Testis (tissue), 3 donors: ENCODE measurements around the gene ADCY2. TPM values are rescaled to one million over a fixed set of nuclear protein-coding genes. Genes with fewer than 3 reads are reported as not detected.

Experiments
- DNase-seq: peaks from one replicate; pipeline ENCODE4 v3.0.0-alpha.2; 2019
- H3K27ac ChIP-seq, 2 donors: fragments of 200-600 bp; sonication (generic); one replicate each; pipeline ENCODE4 v1.5.1; 2019
- H3K27me3 ChIP-seq: fragments of 200-600 bp; sonication (generic); one replicate; pipeline ENCODE4 v1.5.1; 2019
- H3K36me3 ChIP-seq: fragments of 200-600 bp; sonication (generic); one replicate; pipeline ENCODE4 v1.5.1; 2017; ENCODE audit warnings: low read depth; ENCODE audit errors: missing control alignments
- H3K4me1 ChIP-seq: fragments of 200-600 bp; sonication (generic); one replicate; pipeline ENCODE4 v1.5.1; 2019
- H3K4me3 ChIP-seq, 2 donors: fragments of 200-600 bp; sonication (generic); one replicate each; pipeline ENCODE4 v1.5.1; 2017 to 2019
- H3K9me3 ChIP-seq: fragments of 200-600 bp; sonication (generic); one replicate; pipeline ENCODE4 v1.5.1; 2017
- POLR2A ChIP-seq: fragments of 450-650 bp; IDR thresholded peaks from one replicate; pipeline ENCODE4 v1.6.1; 2017; ENCODE audit warnings: antibody characterized with exemption, mild to moderate bottlenecking, moderate library complexity
- WGBS, 2 donors: methylation state at CpG; one replicate each; pipeline ENCODE4 v1.1.5; 2018; 5-methylcytosine and 5-hydroxymethylcytosine counted together
- intact Hi-C: fragments of 100-400 bp; cut with DNase I; formaldehyde crosslinking; loops from one replicate; pipeline ENCODE4 v1.15.1; 2023; ENCODE audit warnings: low total_unique reads
- polyA plus RNA-seq: library from polyadenylated mRNA; stranded (reverse); fragments of 350-450 nt; fragmentation: Illumina TruSeq; extraction: RNeasy Lipid Tissue Mini Kit (QIAGEN cat#74804); gene quantifications from one replicate; pipeline ENCODE4 v1.2.3, GENCODE V29; 2014; ENCODE audit warnings: low read depth, low replicate concordance; ENCODE audit not compliant: insufficient read depth
- total RNA-seq, 2 donors: library from RNA; depleted of rRNA; stranded (reverse); fragments of >200 nt; gene quantifications; one replicate each; pipeline ENCODE4 v1.2.3, GENCODE V29; 2016
- TF ChIP-seq, protein P1 (sequence below), 3 experiments: fragments of 450-650 bp in 2 of 3; fragments of 200-600 bp in 1 of 3; sonication (generic) in 1 of 3; IDR thresholded peaks; one replicate each; pipeline ENCODE4 v1.5.1; 2016 to 2019; ENCODE audit warnings: antibody characterized with exemption in 3 of 3, mild to moderate bottlenecking in 2 of 3, moderate library complexity in 1 of 3

Gene ADCY2
- total and polyA plus RNA-seq, 3 donors from 2014 or later, result 9.4 to 18.5 (median 10.5) TPM

DNA sequence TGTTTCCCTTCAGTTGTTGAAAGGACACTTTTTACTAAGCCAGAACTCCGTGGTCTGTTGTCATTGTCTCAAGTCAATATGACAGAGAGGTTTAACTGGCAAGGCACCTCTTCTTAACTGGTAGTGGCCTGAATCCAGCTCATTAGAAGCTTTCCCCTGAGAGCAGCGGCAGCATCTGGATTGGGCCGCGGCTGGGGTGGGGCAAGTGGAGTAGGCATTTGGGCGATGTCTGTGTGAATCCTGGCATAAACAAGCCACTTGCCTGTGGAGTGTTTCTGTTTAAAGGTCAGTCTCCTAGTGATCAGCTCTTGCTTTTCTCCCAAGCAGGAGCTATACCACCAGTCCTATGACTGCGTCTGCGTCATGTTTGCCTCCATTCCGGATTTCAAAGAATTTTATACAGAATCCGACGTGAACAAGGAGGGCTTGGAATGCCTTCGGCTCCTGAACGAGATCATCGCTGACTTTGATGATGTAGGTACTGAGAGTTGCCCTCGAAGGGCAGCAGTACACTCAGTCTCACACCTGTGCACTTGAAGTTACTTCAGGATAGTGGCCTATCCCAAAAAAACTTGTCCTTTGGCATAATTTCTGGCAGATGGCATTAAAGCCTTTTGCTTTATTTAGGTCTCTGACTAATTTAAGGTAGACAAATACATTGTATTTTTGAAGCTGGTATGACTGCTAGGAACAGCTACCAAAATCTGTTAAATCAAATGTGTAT is 406.1 kb downstream of the ADCY2 start:
- no peak overlapping the region for H3K27ac ChIP-seq
- intact Hi-C loops, result no loop called here
- TF ChIP-seq, protein P1, sequence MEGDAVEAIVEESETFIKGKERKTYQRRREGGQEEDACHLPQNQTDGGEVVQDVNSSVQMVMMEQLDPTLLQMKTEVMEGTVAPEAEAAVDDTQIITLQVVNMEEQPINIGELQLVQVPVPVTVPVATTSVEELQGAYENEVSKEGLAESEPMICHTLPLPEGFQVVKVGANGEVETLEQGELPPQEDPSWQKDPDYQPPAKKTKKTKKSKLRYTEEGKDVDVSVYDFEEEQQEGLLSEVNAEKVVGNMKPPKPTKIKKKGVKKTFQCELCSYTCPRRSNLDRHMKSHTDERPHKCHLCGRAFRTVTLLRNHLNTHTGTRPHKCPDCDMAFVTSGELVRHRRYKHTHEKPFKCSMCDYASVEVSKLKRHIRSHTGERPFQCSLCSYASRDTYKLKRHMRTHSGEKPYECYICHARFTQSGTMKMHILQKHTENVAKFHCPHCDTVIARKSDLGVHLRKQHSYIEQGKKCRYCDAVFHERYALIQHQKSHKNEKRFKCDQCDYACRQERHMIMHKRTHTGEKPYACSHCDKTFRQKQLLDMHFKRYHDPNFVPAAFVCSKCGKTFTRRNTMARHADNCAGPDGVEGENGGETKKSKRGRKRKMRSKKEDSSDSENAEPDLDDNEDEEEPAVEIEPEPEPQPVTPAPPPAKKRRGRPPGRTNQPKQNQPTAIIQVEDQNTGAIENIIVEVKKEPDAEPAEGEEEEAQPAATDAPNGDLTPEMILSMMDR (IDR thresholded peaks at IDR 0.05), result no peak
- no peak for TF ChIP-seq POLR2A

DNA sequence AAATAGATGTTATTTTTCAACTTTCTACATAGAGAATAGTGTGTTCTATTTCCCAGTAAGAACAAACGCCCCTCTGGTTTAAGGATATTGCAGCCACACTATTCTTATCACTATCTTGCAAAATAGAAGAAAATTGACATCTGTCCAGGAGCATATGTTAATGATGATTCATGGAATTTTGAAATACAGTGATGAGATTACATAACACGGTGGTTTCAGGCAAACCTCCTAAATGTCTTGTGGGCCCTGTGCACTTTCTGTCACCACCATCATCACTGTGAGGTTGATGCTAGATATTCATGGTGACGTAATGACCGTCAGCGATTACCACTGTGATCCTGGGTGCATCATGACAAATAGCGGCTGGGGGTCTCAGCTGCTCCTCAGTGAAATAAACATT is 406.9 kb downstream of the ADCY2 start:
- intact Hi-C loops, result no loop called here
- Histone ChIP-seq H3K27ac (no peak overlapping the region), H3K4me3 (no peak overlapping the region), H3K36me3 (no peaks in the 10 kb centered on the region), H3K4me1 (no peaks in the 10 kb centered on the region), H3K27me3 (no peaks in the 10 kb centered on the region), H3K9me3 (no peaks in the 10 kb centered on the region)
- no peak for TF ChIP-seq POLR2A
- TF ChIP-seq, protein P1 (IDR thresholded peaks at IDR 0.05), result no peak
- WGBS, 2 donors, result 83 to 94% methylated on average over 6 of the region's 6 CpGs
- DNase-seq, result no peak

More for the DNA sequence above, 406.1 kb downstream of the ADCY2 start:
- H3K27me3 ChIP-seq, result no peaks in the 10 kb centered on the region
- no peak for DNase-seq
- H3K9me3 ChIP-seq, result no peaks in the 10 kb centered on the region
- H3K4me3 ChIP-seq, result no peak overlapping the region
- WGBS, 2 donors, result 91 to 94% methylated on average over 14 of the region's 14 CpGs
- H3K36me3 ChIP-seq, result no peaks in the 10 kb centered on the region
- H3K4me1 ChIP-seq, result no peaks in the 10 kb centered on the region

DNA sequence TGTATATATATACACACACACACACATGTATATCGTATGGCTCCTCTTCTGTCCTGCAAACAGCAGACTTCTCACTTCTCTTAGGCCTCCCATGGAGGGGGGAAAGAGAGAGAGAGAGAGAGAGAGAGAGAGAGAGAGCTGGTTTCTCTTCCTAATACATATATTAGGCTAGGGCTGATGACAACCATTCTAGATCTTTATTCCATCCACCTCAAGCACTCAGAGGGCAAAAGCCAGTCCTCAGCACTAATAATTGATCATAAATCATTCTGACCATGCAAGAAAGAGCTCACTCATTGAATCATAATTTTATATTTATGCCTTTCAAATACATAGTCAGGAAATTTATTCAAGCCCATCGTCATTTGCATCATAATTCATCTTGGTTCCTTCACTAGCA is 408.0 kb downstream of the ADCY2 start:
- 83% methylated on average over 2 of the region's 2 CpGs for WGBS, 2 donors
- intact Hi-C loops, result no loop called here
- Histone ChIP-seq H3K9me3 (no peaks in the 10 kb centered on the region), H3K36me3 (no peaks in the 10 kb centered on the region), H3K27ac (no peak overlapping the region), H3K4me1 (no peaks in the 10 kb centered on the region), H3K4me3 (no peak overlapping the region), H3K27me3 (no peaks in the 10 kb centered on the region)
- DNase-seq, result no peak
- no peak for TF ChIP-seq POLR2A
- TF ChIP-seq, protein P1 (IDR thresholded peaks at IDR 0.05), result no peak

DNA sequence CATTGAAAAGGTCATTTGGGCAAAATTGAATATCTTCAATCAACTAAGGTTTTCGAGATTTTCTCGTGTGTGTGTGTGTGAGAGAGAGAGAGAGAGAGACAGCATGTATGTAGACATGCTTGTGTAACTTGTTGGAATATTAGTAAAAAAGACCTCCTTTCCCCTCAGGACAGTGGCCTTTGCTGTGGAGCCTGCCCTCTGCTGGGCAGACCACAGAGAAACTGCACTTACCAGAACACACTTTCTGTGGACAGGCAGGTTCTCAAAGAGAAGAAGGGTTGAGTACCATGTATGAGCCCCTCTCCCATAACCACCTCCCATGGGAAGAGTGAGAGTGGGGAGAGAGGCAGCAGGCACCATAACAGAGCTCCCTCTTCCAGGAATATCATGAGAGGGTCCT is 409.4 kb downstream of the ADCY2 start:
- no peak for TF ChIP-seq POLR2A
- TF ChIP-seq, protein P1 (IDR thresholded peaks at IDR 0.05), result no peak
- 92 to 95% methylated on average over 2 of the region's 2 CpGs for WGBS, 2 donors
- DNase-seq, result peak; percentile 10

DNA sequence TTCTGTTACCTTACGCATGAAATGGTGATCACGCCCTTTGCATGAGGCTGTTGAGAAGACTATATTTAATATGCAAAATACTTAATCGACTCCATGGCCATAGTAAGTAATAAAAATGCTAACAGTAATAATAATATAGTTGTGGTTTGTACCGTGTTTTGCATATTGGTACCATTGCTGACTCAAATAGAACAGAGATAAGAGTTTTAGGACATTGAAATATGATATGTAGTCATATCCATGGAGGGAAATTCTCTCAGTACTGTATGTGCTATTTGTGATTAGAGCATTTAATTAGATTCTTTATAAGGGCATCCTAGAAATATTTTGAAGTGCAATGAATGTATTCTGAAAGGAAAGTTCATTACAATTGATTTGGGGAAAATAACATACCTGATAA is 413.1 kb downstream of the ADCY2 start:
- Histone ChIP-seq H3K27ac (no peak overlapping the region), H3K4me1 (no peaks in the 10 kb centered on the region), H3K36me3 (no peaks in the 10 kb centered on the region), H3K9me3 (no peaks in the 10 kb centered on the region), H3K27me3 (no peaks in the 10 kb centered on the region), H3K4me3 (no peak overlapping the region)
- no peak for TF ChIP-seq POLR2A
- TF ChIP-seq, protein P1 (IDR thresholded peaks at IDR 0.05), result no peak
- no peak for DNase-seq
- intact Hi-C loops, result no loop called here
- WGBS, 2 donors, result 83 to 85% methylated on average over 4 of the region's 4 CpGs

More for the DNA sequence above, 409.4 kb downstream of the ADCY2 start:
- H3K27me3 ChIP-seq, result no peaks in the 10 kb centered on the region
- H3K4me1 ChIP-seq, result no peaks in the 10 kb centered on the region
- no peaks in the 10 kb centered on the region for H3K36me3 ChIP-seq
- H3K4me3 ChIP-seq, result no peak overlapping the region
- no peaks in the 10 kb centered on the region for H3K9me3 ChIP-seq
- no peak overlapping the region for H3K27ac ChIP-seq
- intact Hi-C loops, result no loop called here
